ENCODE measurements around the gene SLC12A8.

SLC12A8 gene

GRCh38 chr3:125078951-125079674, 133.4 kb downstream of the SLC12A8 start:
- no peak for DNase-seq (ENCODE audit: low read depth, low spot score)

GRCh38 chr3:125077864-125078263, 134.7 kb downstream of the SLC12A8 start:
- DNase-seq (ENCODE audit: low read depth, low spot score), result no peak

GRCh38 chr3:125076464-125076863, 136.1 kb downstream of the SLC12A8 start:
- no peak for DNase-seq (ENCODE audit: low read depth, low spot score)

- DNase-seq (ENCODE audit: low read depth, low spot score), result no peak
Measured at GRCh38 chr3:125075738-125076137, 136.8 kb downstream of the SLC12A8 start.

- no peak for DNase-seq (ENCODE audit: low read depth, low spot score)
Measured at GRCh38 chr3:125073390-125073905, 139.1 kb downstream of the SLC12A8 start.

GRCh38 chr3:125072749-125073389, 139.7 kb downstream of the SLC12A8 start:
- DNase-seq (ENCODE audit: low read depth, low spot score), result no peak

GRCh38 chr3:125072301-125072700, 140.2 kb downstream of the SLC12A8 start:
- peak; percentile 78 for DNase-seq (ENCODE audit: low read depth, low spot score)

GRCh38 chr3:125069968-125070745, 142.4 kb downstream of the SLC12A8 start:
- DNase-seq (ENCODE audit: low read depth, low spot score), result no peak

- DNase-seq (ENCODE audit: low read depth, low spot score), result no peak
Measured at GRCh38 chr3:125069452-125069851, 143.1 kb downstream of the SLC12A8 start.

GRCh38 chr3:125068265-125068664, 144.3 kb downstream of the SLC12A8 start:
- no peak for DNase-seq (ENCODE audit: low read depth, low spot score)

- no peak for DNase-seq (ENCODE audit: low read depth, low spot score)
Measured at GRCh38 chr3:125067225-125067624, 145.3 kb downstream of the SLC12A8 start.

GRCh38 chr3:125062904-125063618, 149.5 kb downstream of the SLC12A8 start:
- peak; percentile 97 for DNase-seq (ENCODE audit: low read depth, low spot score)

- no peak for DNase-seq (ENCODE audit: low read depth, low spot score)
Measured at GRCh38 chr3:125061646-125062045, 150.9 kb downstream of the SLC12A8 start.

GRCh38 chr3:125061170-125061569, 151.4 kb downstream of the SLC12A8 start:
- DNase-seq (ENCODE audit: low read depth, low spot score), result no peak

- DNase-seq (ENCODE audit: low read depth, low spot score), result no peak
Measured at GRCh38 chr3:125059488-125060245, 152.9 kb downstream of the SLC12A8 start.

GRCh38 chr3:125058959-125059358, 153.6 kb downstream of the SLC12A8 start:
- DNase-seq (ENCODE audit: low read depth, low spot score), result no peak

GRCh38 chr3:125058529-125058928, 154.0 kb downstream of the SLC12A8 start:
- DNase-seq (ENCODE audit: low read depth, low spot score), result no peak

- DNase-seq (ENCODE audit: low read depth, low spot score), result peak; percentile 75
Measured at GRCh38 chr3:125057186-125057850, 155.2 kb downstream of the SLC12A8 start.

- peak; percentile 97 for DNase-seq (ENCODE audit: low read depth, low spot score)
Measured at GRCh38 chr3:125055913-125056745, 156.4 kb downstream of the SLC12A8 start, which contains the start of gene HEG1. Gene HEG1, minus strand, starts transcription at chr3:125055997. Its CDS starts 107 bp downstream, at chr3:125055890.
